Spleen (tissue), 11 donors: Measurements from ENCODE around the gene UHRF1. TPM values are rescaled to one million over a fixed set of nuclear protein-coding genes. Genes with fewer than 3 reads are reported as not detected.

Experiments used
- DNase-seq: peaks from one replicate; pipeline ENCODE4 v3.0.0-alpha.2; 2020
- H3K27ac ChIP-seq, 8 donors: fragments of 200-600 bp; sonication (generic) in 7 of 8; 1 replicate in 4 of 8; 2 replicates in 4 of 8; pipeline versions ENCODE4 v1.5.0 to v1.8.0; 2016 to 2021; ENCODE audit warnings: inconsistent platforms in 4 of 8, mild to moderate bottlenecking in 4 of 8, moderate library complexity in 1 of 8
- H3K27me3 ChIP-seq, 7 donors: fragments of 200-600 bp; sonication (generic) in 6 of 7; replicated peaks in 1 of 7; 1 replicate in 4 of 7; 2 replicates in 3 of 7; pipeline versions ENCODE4 v1.5.0 to v1.8.0; 2016 to 2021; ENCODE audit warnings: inconsistent platforms in 3 of 7, mild to moderate bottlenecking in 1 of 7
- H3K36me3 ChIP-seq, 6 donors: fragments of 200-600 bp; sonication (generic) in 5 of 6; 1 replicate in 4 of 6; 2 replicates in 2 of 6; pipeline versions ENCODE4 v1.5.0 to v1.8.0; 2016 to 2021; ENCODE audit warnings: inconsistent platforms in 2 of 6
- H3K4me1 ChIP-seq, 6 donors: fragments of 200-600 bp; sonication (generic) in 5 of 6; 1 replicate in 3 of 6; 2 replicates in 3 of 6; pipeline versions ENCODE4 v1.5.0 to v1.8.0; 2016 to 2021; ENCODE audit warnings: inconsistent platforms in 3 of 6
- H3K4me3 ChIP-seq, 8 donors: fragments of 200-600 bp; sonication (generic) in 7 of 8; 1 replicate in 4 of 8; 2 replicates in 4 of 8; pipeline versions ENCODE4 v1.5.0 to v1.8.0; 2016 to 2021; ENCODE audit warnings: inconsistent platforms in 4 of 8, mild to moderate bottlenecking in 4 of 8, moderate library complexity in 2 of 8
- H3K9me3 ChIP-seq, 8 donors: fragments of 200-600 bp; sonication (generic) in 7 of 8; 1 replicate in 4 of 8; 2 replicates in 4 of 8; pipeline versions ENCODE4 v1.5.0 to v1.8.0; 2016 to 2021; ENCODE audit warnings: inconsistent platforms in 4 of 8
- POLR2A ChIP-seq, 3 donors: fragments of 450-650 bp; IDR thresholded peaks; one replicate each; pipeline ENCODE4 v1.5.1; 2017; ENCODE audit warnings: antibody characterized with exemption in 3 of 3, mild to moderate bottlenecking in 1 of 3
- POLR2AphosphoS5 ChIP-seq, 3 donors: sonication (generic); formaldehyde crosslinking; IDR thresholded peaks; one replicate each; pipeline ENCODE4 v1.5.1; 2017; ENCODE audit warnings: antibody characterized with exemption in 3 of 3
- WGBS, 5 donors: extraction: QIAGEN DNeasy Blood & Tissue Kit in 3 of 5; methylation state at CpG; one replicate each; pipeline versions ENCODE4 v1.1.5 to v1.1.7; 2013 to 2018; 5-methylcytosine and 5-hydroxymethylcytosine counted together
- intact Hi-C: fragments of 100-400 bp; cut with DNase I; formaldehyde crosslinking; loops from one replicate; pipeline ENCODE4 v1.15.0; 2023; ENCODE audit warnings: low total_unique reads
- polyA plus RNA-seq, 3 donors: library from polyadenylated mRNA; stranded (reverse); fragments of 200-250 nt; gene quantifications; one replicate each; pipeline ENCODE4 v1.2.1, GENCODE V29; 2013
- total RNA-seq, 7 donors: library from RNA; depleted of rRNA in 3 of 7; stranded (reverse); fragments of >200 nt in 3 of 7; fragmentation: NEBNext Ultra II Directional in 4 of 7; extraction: Animal tissue kit (Norgen Biotek cat#: 25700) in 4 of 7; gene quantifications; one replicate each; pipeline versions ENCODE4 v1.1.0 to v1.2.1, GENCODE V29; 2016 to 2021
- TF ChIP-seq, protein P1 (sequence below), 11 experiments: fragments of 200-600 bp in 7 of 11; fragments of 450-650 bp in 4 of 11; sonication (generic) in 4 of 11; IDR thresholded peaks in 8 of 11; conservative IDR thresholded peaks in 3 of 11; 1 replicate in 7 of 11; 2 replicates in 4 of 11; pipeline versions ENCODE4 v1.4.0 to v1.8.0; 2016 to 2021; ENCODE audit warnings: antibody characterized with exemption in 11 of 11, inconsistent platforms in 4 of 11, mild to moderate bottlenecking in 1 of 11
- donor health status: healthy with polysubstance abuse.
- donor health status: DM: no; HTN: no; CAD: no; lungs with moderate emphysema.
- donor health status: DM: no; HTN: no; CAD: no.
- donor health status: Bipolar disorder and iron deficiency.
- donor health status: healthy.
- donor health status: DM: no; HTN: no; CAD: no.
- donor health status: DM: yes; HTN: yes; CAD: no.

UHRF1 gene
- total and polyA plus RNA-seq, 10 donors = 1.5 to 10.8 (median 4.6) TPM

DNA sequence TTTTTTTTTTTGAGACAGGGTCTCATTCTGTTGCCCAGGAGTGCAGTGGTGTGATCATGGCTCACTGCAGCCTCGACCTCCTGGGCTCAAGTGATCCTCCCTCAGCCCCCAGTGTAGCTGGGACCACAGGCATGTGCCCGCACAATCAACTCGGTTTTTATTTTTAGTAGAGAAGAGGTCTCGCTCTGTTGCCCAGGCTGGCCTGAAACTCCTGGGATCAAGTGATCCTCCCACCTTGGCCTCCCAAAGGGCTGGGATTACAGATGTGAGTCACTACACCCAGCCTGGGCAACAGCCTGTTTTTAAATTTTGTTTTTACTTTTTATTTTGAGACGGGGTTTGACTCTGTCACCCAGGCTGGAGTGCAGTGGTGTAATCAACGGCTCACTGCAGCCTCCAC, 57.3 kb downstream of the UHRF1 start:
- H3K27ac ChIP-seq = no peak overlapping the region
- peaks cover 17 to 31% (median 28%) of the 10 kb centered on the region in 6 donors for H3K4me1 ChIP-seq
- WGBS, 5 donors = 81 to 87% (median 84%) methylated on average over 6 of the region's 6 CpGs
- no peaks in the 10 kb centered on the region for H3K27me3 ChIP-seq
- DNase-seq = no peak
- H3K4me3 ChIP-seq = no peak overlapping the region
- H3K36me3 ChIP-seq = peaks cover 0 to 9% (median 0%) of the 10 kb centered on the region in 6 donors
- intact Hi-C loops = no loop called here
- no peaks in the 10 kb centered on the region for H3K9me3 ChIP-seq
- TF ChIP-seq POLR2AphosphoS5 (IDR thresholded peaks at IDR 0.05) = no peak
- TF ChIP-seq, protein P1, sequence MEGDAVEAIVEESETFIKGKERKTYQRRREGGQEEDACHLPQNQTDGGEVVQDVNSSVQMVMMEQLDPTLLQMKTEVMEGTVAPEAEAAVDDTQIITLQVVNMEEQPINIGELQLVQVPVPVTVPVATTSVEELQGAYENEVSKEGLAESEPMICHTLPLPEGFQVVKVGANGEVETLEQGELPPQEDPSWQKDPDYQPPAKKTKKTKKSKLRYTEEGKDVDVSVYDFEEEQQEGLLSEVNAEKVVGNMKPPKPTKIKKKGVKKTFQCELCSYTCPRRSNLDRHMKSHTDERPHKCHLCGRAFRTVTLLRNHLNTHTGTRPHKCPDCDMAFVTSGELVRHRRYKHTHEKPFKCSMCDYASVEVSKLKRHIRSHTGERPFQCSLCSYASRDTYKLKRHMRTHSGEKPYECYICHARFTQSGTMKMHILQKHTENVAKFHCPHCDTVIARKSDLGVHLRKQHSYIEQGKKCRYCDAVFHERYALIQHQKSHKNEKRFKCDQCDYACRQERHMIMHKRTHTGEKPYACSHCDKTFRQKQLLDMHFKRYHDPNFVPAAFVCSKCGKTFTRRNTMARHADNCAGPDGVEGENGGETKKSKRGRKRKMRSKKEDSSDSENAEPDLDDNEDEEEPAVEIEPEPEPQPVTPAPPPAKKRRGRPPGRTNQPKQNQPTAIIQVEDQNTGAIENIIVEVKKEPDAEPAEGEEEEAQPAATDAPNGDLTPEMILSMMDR (IDR thresholded peaks at IDR 0.05 in 8 of 11, conservative IDR thresholded peaks at IDR 0.05 in 3 of 11) = no peak
- no peak for TF ChIP-seq POLR2A (IDR thresholded peaks at IDR 0.05)

DNA sequence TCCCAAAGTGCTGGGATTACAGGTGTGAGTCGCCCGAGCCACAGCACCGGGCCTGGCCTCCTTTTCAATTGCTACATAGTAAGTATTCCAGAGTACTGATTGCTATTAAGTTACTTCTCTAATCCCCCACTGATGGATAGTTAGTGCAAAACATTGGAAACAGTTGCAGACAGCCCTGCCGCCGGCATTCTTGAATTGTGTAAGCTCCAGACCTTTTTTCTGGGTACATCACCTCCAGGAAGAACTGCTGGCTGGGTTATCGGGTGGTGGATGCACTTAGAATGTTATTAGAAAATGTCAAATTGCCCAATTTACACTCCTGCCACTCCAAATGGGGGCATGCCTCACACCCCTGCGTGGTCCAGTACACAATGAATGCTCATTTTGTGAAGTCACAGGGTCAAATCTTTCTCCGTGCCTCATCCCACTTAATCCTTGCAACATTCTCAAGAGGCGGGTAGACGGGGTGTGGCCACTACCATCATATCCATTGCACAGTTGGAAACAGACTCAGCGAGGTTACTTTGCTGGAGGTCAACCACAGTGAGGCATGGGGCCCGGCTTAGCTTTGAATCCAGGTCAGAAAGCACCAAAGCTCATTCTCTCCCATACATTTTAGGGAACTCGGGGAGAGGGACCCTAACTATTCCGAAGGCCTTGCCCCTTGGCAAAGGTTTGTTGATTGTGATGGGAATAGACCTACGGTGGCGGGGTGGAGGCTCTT, 58.6 kb downstream of the UHRF1 start:
- H3K27ac ChIP-seq = peak overlapping the region; percentile 68 to 90 (median 81)
- DNase-seq = no peak
- no peaks in the 10 kb centered on the region for H3K27me3 ChIP-seq
- WGBS, 5 donors = 62 to 83% (median 70%) methylated on average over 16 of the region's 16 CpGs
- peaks cover 18 to 45% (median 41%) of the 10 kb centered on the region in 6 donors for H3K4me1 ChIP-seq
- intact Hi-C loops = no loop called here
- peak overlapping the region in 7 of 8 donors; percentile 11 to 75 (median 32) for H3K4me3 ChIP-seq
- TF ChIP-seq POLR2AphosphoS5 (IDR thresholded peaks at IDR 0.05) (no peak), POLR2A (IDR thresholded peaks at IDR 0.05) (no peak)
- TF ChIP-seq, protein P1 (IDR thresholded peaks at IDR 0.05 in 8 of 11, conservative IDR thresholded peaks at IDR 0.05 in 3 of 11) = no peak
- no peaks in the 10 kb centered on the region for H3K9me3 ChIP-seq
- H3K36me3 ChIP-seq = peaks cover 0 to under 1% (median 0%) of the 10 kb centered on the region in 6 donors

DNA sequence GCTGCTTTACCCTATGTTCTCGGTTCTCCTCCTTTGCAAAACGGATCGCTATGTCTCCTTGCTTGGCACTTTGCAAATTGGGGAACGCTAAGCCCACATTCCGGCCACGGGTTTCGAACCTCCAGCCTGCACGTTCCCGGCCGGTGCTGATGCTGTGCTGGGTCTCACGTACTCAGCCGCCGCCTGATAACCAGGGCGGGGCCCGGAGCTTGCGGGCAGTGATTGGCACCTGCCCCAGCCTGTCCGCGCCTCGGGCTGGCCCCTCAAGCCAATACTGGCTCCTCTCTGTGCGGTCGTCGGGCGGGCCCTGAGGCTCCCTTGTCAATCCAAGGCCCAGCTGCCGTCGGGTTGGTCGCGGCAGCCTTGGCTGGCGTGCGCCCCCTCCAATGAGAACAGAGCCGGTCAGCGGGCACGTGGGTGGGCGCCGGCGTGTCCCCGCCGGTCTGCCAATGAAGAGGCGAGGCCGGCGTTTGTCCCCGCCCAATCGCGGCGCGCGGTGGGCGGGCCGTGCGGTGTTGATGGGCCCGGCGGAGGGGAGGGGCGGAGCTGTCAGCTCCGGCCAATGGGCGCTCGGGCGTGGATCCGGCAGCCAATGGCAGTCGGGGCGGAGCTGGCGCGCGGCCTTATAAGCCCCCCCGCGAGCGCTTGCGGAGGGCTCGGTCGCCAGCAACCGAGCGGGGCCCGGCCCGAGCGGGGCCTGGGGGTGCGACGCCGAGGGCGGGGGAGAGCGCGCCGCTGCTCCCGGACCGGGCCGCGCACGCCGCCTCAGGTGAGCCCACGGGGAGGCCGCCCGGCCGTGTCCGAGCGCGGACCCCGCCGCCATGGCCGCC, 59.4 kb downstream of the UHRF1 start, which contains the start of gene KDM4B:
Gene KDM4B, plus strand, starts transcription at position 652 of the 830 bp plus-strand sequence. CDS start 63,778 bp downstream, outside the sequence.
- Histone ChIP-seq H3K27me3 (no peaks in the 10 kb centered on the region), H3K4me3 (peak within 1 kb of the TSS; percentile 44 to 75 (median 56)), H3K9me3 (no peaks in the 10 kb centered on the region), H3K4me1 (peaks cover 18 to 52% (median 47%) of the 10 kb centered on the region in 6 donors), H3K27ac (peak within 1 kb of the TSS; percentile 68 to 90 (median 84)), H3K36me3 (no peaks in the 10 kb centered on the region)
- intact Hi-C loops = no loop called here
- DNase-seq = peak; percentile 100
- TF ChIP-seq, protein P1 (IDR thresholded peaks at IDR 0.05 in 8 of 11, conservative IDR thresholded peaks at IDR 0.05 in 3 of 11) = peak in 2 of 11 experiments; percentile 24 to 45
- TF ChIP-seq POLR2AphosphoS5 (IDR thresholded peaks at IDR 0.05) (peak; percentile 94 to 97 (median 95)), POLR2A (IDR thresholded peaks at IDR 0.05) (peak in 2 of 3 donors; percentile 57 to 89)
- WGBS, 5 donors = 0 to 4% (median 1%) methylated on average over 18 to 96 of the region's 96 CpGs
